Right hindlimb (tissue), 1 donor: ENCODE data around the gene UCHL5.

ENCODE experiments used
- DNase-seq: peaks from one replicate; pipeline ENCODE4 v3.0.0-alpha.2; 2018

The UCHL5 gene

DNA sequence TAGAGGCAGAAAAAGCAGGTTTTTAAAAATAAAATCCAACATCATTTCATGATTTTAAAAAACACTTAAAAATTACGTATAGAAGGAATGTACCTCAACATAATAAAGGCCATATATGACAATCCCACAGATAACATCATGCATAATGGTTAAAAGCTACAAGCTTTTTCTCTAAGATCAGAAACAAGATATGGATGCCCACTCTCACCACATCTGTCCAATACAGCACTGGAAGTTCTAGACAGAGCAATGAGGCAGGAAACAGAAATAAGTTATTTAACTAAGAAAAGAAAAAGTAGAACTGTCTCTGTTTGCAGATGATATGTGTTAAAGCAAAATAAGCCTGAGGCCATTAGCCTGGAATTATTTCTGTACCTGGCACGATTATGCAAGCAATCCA lies 96.3 kb downstream of the UCHL5 start:
- no peak for DNase-seq
